NCI-H345 (cell line): ENCODE data around the gene ZNF830.
"Not testable (repeated sequence)": the region's sequence is repeated elsewhere in the genome, so short reads cannot be mapped to it uniquely, and the experiment has no call there.

Source experiments
- DNase-seq: peaks from one replicate; lab custom pipeline; 2025; lab: John Stamatoyannopoulos, UW

Gene ZNF830

GRCh38 chr17:34961093-34961911 lies at the start of gene ZNF830, which contains the start of gene CCT6B:
TSS of gene ZNF830 (plus strand) at chr17:34961540. CDS start at chr17:34961567, 27 bp downstream.
TSS of gene CCT6B (minus strand) at chr17:34961460. CDS start at chr17:34961393, 67 bp downstream.
- peak; percentile 94 for DNase-seq

DNA sequence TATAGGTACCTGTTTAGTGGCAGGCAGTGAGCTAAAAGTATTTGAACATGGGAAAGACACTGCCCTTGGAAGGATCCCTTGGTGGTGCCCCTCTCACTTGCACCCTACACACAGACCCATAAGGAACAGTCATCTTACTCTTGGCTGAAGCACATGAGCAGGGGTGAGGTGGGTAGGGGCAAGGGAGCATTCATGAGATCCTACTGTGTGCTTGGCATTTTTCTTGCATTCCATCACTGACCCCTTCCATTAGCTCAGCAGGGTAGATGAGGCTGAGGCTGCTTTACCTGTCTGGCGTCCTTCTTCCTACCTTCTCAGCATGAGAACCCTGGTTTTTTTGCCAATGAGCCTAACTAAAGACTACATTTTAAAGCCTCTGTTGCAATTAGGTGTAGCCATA lies 48.3 kb upstream of the ZNF830 start:
- DNase-seq: no peak

- DNase-seq: no peak
Observed at GRCh38 chr17:34916120-34916519, 45.2 kb upstream of the ZNF830 start.

GRCh38 chr17:34917381-34917780 lies 44.0 kb upstream of the ZNF830 start:
- DNase-seq: no peak

GRCh38 chr17:34920676-34921075 lies 40.7 kb upstream of the ZNF830 start:
- no peak for DNase-seq

DNA sequence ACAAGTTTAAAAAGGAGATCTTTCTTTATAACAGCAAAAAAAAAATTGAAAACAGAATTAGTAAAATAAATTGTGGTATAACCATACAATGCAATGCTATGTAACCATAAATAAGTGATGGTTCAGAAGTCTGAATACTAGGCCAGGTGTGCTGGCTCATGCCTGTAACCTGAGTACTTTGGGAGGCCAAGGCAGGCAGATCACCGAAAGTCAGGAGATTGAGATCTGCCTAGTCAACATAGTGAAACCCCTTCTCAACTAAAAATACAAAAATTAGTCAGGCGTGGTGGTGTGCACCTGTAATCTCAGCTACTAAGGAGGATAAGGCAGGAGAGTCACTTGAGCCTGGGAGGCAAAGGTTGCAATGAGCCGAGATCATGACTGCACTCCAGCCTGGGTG lies 34.7 kb upstream of the ZNF830 start:
- DNase-seq: no peak

GRCh38 chr17:34930283-34930682 lies 31.1 kb upstream of the ZNF830 start:
- no peak for DNase-seq

- DNase-seq: not testable (repeated sequence)
Observed at GRCh38 chr17:34950780-34951179, 10.6 kb upstream of the ZNF830 start.

- DNase-seq: no peak
Observed at GRCh38 chr17:34958438-34958837, 2.9 kb upstream of the ZNF830 start.

GRCh38 chr17:34974179-34974578 lies 12.8 kb downstream of the ZNF830 start:
- no peak for DNase-seq

GRCh38 chr17:34974794-34975785 lies 13.8 kb downstream of the ZNF830 start:
- no peak for DNase-seq

GRCh38 chr17:34979153-34979552 lies 17.8 kb downstream of the ZNF830 start:
- no peak for DNase-seq

DNA sequence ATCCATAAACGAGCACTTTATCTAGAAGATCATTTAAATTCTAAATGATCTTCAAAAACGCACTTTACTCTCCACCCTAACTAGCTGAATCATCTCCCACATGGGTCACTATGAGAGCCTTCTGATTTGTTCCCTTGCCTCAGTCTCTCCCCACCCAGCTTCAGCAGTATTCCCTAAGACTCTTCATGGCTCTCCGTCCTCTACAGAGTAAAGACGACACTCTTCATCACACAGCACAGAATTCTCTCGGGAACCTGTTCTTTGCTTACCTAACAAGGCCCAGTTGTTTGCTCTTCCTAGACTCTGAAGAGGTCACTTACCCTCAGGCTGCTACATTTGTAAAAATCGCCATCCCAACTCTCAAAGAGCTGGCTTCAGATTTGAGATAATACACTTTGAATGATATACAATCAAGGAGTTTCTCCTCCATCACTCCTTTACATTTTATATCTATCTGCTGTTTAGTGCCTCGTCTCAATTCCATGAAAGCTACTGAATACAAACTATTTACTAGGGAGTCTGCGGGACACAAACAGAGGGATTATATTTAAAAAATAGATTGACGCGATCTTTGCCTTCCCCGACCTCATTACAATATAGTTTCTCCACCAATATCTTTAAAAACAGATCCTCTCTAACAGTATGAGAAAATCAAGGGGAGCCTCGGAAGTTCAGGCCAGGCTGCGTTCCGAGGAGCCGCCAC lies 18.5 kb downstream of the ZNF830 start:
- peak; percentile 12 for DNase-seq

- peak; percentile 94 for DNase-seq
Observed at GRCh38 chr17:34980353-34980680, 19.0 kb downstream of the ZNF830 start, which contains the start of gene LIG3. TSS of gene LIG3 (plus strand) at chr17:34980512. CDS start at chr17:34983006, 2,494 bp downstream.

GRCh38 chr17:34980681-34981537 lies 19.6 kb downstream of the ZNF830 start:
- DNase-seq: peak; percentile 79

- no peak for DNase-seq
Observed at GRCh38 chr17:34981538-34982241, 20.4 kb downstream of the ZNF830 start.

DNA sequence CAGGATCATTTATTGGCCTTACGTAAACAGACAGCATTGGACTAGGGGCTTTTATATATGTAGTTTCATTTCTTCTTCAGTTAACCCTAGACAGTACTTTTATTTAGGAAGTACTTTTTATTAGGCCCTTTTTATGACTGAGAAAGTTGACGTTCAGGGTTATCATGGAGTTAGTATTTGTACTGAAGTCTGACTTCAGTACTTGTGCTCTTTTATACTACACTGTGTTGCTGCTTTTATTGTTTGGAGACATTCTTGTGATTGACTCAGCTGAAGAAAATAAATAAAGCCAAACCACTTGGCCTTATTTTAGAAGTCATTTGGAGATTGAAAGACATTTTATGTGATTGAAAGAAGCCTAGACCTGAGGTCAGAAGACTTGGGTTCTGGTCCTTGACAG lies 25.9 kb downstream of the ZNF830 start:
- no peak for DNase-seq

- DNase-seq: no peak
Observed at GRCh38 chr17:34988644-34989043, 27.3 kb downstream of the ZNF830 start.

DNA sequence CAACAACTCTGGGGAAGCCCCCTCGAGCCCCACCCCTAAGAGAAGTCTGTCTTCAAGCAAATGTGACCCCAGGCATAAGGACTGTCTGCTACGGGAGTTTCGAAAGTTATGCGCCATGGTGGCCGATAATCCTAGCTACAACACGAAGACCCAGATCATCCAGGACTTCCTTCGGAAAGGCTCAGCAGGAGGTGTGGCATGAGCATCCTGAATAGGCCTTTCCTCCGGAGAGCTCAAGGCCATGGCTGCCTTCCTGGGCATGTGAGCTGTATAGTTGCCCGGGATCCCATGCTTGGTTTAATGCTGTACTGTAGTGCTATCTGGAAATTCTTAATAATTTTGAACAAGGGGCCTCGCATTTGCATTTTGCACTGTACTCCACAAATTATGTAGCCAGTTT lies 28.1 kb downstream of the ZNF830 start:
- DNase-seq: no peak

GRCh38 chr17:34990921-34991365 lies 29.6 kb downstream of the ZNF830 start:
- DNase-seq: no peak
